HG03439 (cell line): ENCODE results near the gene TMOD2.

Experiments
- ATAC-seq: cut with Tn5 transposase; IDR thresholded peaks from one replicate; pipeline ENCODE4 v1.9.1; 2021; ENCODE audit warnings: mild to moderate bottlenecking, moderate library complexity; ENCODE audit not compliant: unreplicated experiment

Gene TMOD2

DNA sequence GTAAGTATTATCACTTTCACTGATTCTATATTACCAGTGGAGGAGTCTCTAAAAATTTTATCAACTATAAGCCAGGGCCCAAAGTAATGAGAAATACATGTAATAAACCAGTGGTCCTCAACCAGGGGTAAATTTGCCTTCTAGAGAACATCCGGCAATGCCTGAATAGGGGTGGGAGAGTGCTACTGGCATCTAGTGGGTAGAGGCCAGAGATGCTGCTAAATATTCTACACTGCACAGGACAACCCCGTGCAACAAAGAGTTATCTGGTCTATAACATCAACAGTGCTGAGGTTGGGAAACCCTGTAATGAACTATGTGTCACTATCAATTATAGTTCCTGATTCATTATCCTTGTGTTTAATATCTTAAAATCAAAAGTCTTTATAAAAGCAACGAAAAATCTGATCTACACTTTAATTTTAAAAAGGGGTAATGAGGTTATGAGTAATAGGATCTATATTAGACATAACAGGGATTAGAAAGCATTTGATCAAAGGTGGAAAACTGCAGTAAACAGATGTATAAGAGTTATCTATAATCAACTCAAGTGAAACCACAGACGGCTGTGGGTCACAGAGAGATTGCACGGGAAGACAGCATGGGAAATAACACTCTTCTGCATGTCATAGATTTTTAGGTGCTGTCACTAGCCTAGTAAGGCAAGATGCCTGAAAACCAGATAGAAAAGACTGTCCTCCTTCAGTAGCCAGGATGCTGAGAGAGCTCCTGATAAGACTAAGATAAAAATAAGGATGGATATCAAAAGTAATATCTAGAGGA, 16.0 kb upstream of the TMOD2 start:
- no peak for ATAC-seq

DNA sequence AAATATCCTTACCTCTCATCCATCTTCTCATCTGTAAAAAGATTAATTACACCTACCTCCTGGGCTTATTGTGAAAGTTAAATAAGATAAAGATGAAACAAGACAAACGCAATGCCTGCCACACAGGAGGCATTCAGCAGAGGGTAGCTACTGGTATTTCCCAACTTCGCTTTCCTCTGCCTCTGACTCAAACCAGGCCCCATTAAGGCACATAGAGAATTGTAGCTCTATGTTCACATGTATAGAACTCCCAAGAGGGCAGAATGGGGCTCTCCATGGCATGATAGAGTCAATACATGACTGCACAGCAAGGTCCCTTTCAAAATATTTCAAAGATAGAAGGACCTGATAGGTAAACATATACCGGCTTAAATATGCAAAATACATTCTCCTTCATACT, 15.3 kb upstream of the TMOD2 start:
- no peak for ATAC-seq

DNA sequence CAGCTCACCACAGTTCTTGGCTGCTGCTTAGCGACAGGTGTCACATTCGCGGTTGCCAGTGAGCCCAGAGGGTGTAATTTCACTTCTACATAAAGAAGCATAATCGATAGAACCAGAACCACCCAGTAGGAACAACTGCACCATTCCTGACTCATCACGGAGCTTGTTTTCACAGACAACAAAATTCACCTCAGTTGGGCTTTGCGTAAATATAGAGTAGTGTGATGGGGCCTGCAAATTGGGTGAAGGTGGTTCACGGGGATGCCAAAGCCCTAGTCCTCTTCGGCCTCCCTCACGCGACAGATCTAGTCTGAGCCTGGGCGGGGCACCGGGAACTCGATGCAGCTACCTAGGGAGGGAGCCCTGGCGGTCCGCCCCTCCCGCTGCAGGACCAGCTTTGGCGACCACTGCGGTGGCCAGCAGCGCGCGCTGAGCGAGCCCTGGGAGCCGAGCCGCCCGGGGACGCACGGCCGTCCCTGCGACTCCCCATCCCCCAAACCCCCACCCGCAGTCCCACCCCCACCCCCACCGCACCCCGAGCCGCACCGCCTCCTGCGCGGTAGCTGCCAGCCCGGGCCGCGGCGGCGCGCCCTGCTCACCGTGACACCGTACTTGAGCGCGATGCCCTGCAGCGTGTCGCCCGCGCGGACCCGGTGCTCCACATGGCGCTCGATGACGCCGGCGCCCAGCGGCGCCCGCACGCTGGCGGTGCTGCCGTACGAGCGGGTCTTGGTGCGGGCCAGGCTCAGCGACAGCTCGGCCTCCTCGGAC, 14.5 kb upstream of the TMOD2 start:
- ATAC-seq = peak; percentile 26

DNA sequence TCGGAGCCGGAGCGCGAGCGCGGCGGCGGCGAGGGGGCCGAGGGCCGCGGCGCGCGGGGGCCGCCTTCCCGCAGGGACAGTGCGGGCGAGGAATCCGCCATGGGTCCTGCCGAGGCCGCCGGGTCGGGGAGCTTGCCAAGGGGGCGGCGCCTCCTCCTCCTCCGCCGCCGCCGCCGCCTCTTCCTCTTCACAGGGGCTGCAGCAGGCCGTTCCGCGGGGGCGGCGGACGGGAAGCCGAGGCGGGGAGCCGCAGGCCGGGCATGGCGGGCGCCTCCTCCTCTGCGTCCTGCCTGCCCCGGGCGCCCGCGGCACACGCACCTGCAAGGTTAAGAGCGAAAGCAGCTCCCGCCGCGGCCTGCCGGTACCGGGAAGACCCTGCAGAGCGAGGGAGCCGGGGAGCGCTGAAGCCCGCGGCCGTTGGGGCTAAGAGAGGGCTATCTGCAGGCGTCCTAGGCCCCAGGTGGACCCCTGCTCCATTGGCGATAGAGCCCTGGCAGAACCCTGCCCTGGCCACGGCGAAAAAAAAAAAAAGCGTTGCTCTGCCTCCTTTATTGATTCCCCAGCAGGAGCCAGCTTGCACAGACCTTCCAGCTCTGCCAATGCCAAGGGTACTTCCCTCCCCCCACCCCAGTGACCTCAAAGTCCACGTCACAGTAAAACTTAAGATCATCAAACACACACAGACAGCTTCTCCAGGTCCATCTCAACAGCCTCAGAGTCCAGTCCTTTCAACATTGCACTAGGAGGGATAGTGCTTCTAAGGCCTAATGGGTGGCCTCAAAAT, 13.7 kb upstream of the TMOD2 start, which contains the start of gene LYSMD2:
Gene LYSMD2 (minus strand): TSS at position 134 of the 784 bp plus-strand sequence. CDS start 33 bp downstream, at position 101.
- ATAC-seq = peak; percentile 37

DNA sequence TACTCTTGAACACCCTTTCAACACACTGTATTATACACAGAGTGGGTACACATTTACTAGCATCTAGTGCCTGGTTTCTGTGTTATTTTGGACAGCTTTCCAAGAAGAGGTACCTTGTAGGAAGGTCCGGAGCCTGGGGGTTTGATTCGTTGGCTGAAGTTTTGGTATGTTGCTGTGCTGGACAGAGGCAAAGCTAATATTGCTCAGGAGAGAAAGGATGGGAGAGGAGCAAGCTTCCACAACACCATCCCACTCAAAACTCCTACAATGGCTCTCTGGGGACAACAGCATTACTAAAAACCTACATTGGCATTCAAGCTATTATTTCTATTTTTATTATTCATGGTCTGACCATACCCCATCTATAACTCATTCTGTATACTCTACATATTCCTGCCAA, 12.8 kb upstream of the TMOD2 start:
- no peak for ATAC-seq

DNA sequence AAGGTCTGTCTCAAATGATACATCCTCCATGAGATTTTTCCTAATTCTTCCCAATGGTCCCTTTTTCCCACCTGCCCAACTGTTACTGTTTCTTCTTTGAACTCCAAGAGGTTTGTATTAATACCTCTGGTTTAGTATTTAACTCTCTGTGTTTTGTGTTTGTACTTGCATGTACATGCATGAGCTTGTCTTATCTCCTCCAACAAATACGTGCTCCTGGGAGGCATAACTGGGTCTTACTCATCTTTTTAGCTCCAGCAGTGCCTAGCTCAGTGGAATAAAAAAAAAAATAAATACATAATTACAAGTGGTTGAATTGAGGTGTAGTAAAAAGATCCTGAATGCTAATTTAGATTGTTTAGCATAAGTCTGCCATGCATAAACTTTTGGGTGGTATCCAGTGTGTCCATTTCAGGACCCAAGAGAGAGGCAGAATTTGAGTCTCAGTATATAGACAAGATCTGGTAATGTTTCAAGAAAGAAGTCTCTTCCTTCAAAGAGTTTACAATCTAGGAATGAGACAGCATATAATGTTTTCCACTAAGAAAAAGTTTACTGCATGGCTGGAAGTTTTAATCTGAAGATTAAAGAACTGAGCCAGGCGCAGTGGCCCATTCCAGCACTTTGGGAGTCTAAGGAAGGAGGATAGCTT, 12.2 kb upstream of the TMOD2 start:
- ATAC-seq = no peak

DNA sequence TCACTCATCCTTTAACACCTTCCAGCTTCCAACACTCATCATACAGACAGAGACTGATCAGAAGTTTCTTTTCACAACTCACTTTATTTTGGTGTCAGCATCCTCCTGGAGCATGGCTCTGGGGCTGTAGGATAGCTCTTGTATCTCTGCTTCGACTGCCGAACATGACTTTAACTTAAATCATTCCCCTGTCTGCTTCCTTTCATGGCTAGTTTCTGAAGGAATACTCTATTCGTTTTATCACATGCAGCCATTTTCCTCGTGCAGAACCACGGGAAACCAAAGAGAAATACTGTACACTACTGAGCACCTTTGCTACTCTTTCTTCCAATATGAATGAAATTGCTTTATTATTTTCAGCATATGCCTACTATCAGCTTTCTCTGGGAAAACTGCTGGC, 2.1 kb upstream of the TMOD2 start:
- no peak for ATAC-seq

DNA sequence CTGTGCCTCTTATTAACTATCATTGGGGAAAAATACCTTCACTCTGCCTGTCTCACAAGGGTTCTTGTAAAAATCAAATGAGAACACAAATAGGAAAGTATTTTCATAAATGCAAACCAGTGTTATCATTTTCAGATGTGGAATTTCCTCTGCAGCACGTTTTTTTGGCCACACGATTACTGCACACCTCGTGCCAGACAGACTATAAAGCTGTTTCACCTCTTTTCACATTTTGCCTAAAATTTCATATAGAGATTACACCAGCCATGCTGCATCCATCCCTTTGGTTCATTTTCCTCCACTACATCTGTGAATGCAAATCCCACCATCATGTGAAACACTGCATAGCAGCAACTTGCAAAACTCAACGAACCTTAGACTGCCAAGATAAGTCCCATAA, 1.2 kb upstream of the TMOD2 start:
- ATAC-seq = no peak

DNA sequence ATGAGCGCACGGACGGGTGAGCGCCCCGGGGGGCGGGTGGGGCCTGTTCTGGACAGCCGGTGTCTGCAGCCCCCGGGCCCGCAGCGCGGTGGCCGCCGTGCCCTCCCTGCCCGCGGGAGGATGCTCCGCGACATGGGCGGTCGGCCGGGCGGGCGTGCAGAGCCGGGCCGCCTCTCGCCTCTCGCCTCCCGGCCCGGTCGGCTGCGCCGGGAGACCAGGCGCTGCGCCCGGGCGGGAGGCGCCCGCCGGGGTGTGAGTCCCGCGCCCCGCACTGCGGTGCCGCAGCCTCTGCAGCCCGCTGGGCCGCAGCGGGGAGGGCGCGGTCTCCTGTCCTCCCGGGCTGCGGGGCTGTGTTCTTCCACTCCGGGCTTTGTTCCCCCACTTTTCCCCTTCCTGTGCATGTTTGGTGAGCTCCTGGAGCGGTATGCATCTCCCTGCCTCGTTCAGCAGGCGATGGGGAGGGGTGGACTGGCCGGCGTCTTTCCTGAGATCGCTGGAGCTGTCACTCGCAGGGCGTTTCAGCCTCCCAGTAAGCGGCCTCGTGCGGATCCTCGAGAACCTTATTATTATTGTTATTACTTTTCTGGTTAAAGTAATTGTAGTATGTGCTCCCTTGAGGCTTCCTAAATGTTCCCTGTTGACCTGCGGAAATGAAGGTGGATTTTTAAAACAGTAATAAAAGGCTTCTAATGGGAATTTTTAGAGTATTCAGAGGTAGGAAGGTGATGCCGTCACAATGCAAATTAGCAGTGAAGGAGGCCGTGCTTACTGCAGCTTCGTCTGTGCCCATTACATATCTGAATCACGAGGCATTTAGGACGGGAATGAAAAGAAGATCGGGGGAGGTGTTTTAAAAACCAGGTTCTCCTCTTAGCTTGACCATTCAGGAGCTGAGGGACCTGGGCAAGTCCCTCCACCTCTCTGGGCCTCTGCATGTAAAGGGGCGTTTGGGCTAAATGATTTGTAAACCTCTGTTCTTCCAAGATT, 593 bp downstream of the TMOD2 start:
- no peak for ATAC-seq

DNA sequence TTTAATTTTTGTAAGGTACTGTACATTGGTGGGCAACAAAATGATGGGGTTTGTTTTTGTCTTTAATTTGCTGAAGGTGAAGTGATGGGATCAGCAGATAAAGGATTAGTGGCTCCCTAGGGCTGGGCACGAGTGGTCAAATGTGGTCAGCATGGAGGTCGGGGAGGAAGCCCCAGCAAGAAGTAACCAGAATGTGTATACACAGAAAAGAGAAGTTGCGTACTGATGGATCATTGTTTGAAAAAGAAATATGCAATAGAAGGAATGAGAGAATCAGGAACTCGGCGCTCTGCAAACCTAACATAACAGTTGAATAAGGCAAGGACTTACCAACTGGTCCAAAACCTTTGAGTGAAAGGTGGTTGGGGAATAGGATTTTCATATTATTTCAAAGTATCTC, 1.5 kb downstream of the TMOD2 start:
- ATAC-seq = no peak

DNA sequence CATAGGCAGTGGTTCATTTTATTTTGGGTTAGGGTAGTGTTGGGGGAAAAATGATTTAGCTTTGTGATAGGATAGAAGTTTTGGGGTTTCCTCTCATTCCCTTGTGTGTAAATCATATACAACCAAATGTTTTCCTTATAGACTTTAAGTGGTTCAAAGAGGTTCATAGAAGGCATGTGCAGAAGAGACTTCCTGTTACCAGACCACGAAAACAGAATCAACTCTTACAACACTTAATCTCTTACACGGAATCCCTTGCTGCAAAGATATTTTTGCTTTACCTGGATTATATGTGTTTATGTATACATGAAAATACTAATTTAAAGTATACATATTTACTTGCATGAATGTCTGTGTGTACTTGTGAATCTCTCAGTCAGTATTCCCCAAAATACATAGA, 2.9 kb downstream of the TMOD2 start:
- no peak for ATAC-seq

DNA sequence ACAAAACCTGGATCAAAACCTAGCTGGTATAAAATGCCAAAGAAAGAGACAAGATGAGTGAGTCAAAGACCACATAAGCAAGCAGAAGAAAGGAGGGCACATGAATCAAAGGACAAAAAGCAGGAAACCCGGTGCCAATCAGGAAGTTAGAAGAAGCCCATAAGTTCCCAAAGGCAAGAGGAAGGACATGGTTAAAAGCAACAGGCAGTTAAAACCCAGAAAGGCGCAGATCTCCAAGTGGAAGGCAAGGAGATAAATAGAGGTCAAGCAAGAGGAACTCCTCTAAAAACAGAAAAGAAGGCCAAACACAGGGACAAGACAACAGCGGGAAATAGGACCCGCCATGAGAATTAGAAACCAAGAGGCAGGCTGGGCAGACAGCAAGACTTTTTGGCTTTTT, 4.4 kb downstream of the TMOD2 start:
- no peak for ATAC-seq

DNA sequence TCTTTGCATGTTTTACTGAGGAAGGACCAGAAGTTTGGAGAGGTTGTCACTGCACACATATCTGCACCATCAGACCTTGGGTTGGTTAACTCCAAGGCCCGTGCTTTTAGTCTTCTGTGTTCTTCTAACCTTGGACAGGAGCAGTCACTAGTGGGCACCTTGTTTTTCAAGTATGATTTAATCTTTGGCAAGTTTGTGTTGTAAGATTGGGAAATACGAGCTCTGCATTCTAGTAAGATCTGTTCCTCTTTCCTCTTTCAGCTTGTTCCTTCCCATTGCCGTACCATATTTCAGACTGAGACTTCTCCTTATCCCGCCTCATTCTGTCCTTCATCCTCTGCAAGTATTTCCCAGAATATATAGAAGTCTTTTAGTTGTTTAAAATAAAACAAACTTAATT, 5.1 kb downstream of the TMOD2 start:
- no peak for ATAC-seq

DNA sequence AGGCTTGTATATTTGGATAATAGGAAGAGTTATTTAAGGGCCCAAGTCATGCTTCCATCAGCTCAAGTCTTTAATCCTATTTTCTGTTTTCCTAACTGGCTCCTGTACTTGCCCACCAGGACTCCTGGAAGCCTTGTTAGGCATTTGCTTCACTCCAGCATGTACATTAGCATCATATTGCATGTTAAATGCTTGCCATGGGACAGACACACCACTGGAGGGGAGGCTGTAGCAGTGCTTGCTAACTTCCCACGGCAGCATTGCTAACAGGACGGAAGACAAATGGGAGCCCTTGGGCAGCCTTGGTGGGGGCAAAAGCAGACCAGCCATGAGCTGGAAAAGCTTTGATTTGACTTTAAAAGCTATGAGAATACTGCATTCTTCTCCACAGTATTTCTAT, 6.1 kb downstream of the TMOD2 start:
- ATAC-seq = no peak

DNA sequence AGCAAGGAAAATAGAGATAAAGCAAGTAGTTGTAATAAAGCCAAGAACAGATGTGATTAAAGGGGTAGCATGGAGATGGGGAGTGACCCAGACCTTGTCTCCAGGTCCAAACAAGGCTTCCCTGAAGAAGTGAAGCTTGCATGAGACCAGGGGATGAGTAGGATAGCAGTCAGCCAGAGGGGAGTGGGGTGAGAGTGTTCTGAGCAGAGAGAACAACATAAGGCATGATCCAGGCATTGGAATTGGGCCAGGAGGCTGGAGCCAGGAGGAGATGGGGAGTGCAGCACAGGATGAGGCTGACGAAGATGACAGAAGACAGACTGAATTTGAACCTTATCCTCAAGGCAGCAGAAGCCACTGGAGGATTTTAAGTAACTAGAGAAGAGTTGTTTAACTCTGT, 7.2 kb downstream of the TMOD2 start:
- no peak for ATAC-seq

DNA sequence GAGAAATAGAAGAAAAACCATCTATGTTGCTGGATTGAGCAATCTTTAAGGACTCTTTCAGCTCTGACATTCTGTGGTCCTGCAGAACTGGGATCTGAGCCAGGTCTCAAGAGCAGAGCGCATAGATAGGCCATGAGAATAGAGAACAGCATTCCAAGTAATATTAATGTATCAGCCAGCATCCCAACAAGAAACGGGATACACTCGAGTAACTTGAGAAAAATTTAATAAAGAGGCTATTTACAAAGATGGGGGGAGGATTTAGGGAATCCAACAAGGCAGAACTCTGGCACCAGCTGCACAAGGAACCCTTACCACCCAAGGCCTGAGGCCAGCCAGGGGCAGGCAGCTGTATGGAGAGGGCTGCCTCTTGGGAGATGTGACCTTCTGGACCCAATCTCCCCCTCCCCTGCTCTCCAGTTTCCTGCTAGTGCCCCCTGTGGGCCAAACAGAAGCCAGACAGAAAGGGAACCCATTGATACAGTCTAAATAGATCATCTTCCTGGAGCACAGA, 8.2 kb downstream of the TMOD2 start:
- ATAC-seq = no peak

DNA sequence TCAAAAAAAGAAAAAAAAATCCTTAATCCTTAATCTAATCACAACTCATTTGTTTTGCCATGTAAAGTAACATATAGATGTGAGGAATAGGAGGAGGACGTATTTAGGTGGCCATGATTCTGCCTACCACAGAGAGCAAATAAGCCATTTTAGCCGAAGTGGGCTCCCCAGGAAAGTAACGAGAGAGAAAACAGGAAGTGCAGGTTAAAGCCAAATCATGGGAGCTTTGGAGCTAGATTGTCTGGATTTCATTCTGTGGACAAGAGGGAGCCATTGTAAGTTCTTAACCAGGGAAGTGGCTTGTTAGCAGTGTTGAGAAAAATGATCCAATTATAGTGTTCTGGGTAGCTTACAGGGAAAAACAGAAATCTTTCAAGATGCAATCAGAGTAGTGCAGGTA, 9.4 kb downstream of the TMOD2 start:
- ATAC-seq = no peak

DNA sequence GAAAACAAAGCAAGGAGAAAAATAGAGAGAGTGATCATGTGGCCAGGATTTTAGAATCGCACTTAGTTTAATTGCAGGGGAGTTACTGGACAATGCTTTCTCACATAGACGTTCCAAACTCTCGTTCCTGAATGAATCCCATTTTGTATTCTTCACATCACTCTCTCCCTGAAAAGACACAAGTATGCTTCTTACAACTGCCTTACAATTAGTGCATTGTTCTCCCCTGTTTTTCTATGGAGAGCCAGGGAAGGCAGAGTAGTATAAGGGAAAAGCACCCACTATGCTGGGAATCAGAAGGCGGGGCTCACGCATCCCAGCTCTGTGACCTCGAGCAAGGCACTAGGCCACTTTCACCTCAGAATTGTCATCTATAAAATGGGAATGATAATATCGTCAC, 14.4 kb downstream of the TMOD2 start:
- no peak for ATAC-seq

DNA sequence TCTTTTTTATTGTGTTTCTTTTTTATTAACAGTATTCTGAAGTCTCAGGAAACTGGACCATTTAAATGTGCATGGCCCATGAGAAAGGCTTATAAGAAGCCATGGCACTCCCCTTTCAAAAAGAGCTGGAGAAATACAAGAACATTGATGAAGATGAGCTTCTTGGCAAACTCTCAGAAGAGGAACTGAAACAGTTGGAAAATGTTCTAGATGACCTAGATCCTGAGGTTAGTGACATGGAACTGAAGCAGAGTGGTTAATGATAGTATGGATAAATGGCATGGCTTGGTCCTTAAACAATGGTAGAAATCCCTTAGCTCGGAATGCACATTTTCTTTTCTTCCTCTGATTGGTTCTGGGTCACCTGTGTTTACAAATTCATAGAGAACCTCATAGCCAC, 14.9 kb downstream of the TMOD2 start:
- ATAC-seq = no peak

DNA sequence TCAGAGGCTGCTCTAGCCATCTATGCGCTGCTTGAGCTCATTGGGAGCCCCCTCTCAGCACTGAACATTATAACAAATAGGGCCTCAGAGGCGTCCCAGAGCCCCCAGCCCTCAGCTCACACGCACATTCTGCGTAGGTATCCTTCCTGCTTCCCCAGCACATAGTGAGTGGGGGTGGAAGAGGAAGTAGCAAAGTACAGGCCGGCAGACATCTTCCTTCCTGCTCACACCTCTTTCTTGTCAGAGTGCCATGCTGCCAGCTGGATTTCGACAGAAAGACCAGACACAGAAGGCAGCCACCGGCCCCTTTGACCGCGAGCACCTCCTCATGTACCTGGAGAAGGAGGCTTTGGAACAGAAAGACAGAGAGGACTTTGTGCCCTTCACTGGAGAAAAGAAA, 16.6 kb downstream of the TMOD2 start:
- ATAC-seq = no peak
